OCI-LY7 (cell line): ENCODE data around the gene MTCP1.

Experiments used
- EZH2phosphoT487 ChIP-seq: fragments of 200-600 bp; sonication (generic); IDR thresholded peaks from 2 replicates; pipeline ENCODE4 v1.6.1; 2018; ENCODE audit warnings: low read depth, borderline replicate concordance, mild to moderate bottlenecking, mixed run types, antibody characterized with exemption, low read length, moderate library complexity, mixed read lengths
- TF ChIP-seq, protein P1 (sequence below): fragments of 200-600 bp; sonication (generic); conservative IDR thresholded peaks from 2 replicates; pipeline ENCODE4 v1.5.1; 2014; ENCODE audit warnings: mild to moderate bottlenecking, antibody characterized with exemption, low read length, moderate library complexity, mixed read lengths

DNA sequence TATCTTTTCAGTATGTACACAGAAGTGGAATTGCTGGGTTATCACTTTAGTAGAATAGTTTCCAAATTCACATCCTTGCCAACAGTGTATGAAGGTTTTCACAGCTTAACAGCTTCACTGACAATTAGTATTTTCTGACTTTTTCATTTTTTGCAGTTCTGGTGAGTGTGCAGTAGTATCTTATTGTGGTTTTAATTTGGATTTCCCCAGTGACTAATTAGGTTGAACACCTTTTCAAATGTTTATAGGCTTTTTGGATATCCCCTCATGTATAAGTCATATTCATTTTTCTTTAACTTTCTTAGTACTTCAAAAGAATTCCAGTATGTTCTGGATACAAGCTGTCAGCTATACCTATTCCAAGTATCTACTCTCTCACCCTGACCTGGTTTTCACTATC lies 37.5 kb upstream of the MTCP1 start:
- TF ChIP-seq, protein P1, sequence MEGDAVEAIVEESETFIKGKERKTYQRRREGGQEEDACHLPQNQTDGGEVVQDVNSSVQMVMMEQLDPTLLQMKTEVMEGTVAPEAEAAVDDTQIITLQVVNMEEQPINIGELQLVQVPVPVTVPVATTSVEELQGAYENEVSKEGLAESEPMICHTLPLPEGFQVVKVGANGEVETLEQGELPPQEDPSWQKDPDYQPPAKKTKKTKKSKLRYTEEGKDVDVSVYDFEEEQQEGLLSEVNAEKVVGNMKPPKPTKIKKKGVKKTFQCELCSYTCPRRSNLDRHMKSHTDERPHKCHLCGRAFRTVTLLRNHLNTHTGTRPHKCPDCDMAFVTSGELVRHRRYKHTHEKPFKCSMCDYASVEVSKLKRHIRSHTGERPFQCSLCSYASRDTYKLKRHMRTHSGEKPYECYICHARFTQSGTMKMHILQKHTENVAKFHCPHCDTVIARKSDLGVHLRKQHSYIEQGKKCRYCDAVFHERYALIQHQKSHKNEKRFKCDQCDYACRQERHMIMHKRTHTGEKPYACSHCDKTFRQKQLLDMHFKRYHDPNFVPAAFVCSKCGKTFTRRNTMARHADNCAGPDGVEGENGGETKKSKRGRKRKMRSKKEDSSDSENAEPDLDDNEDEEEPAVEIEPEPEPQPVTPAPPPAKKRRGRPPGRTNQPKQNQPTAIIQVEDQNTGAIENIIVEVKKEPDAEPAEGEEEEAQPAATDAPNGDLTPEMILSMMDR = no peak
- TF ChIP-seq EZH2phosphoT487 = no peak
